ENCODE results near the gene EEF2KMT.
"Not testable (repeated sequence)": the region's sequence is repeated elsewhere in the genome, so short reads cannot be mapped to it uniquely, and the experiment has no call there.

The EEF2KMT gene, protein sequence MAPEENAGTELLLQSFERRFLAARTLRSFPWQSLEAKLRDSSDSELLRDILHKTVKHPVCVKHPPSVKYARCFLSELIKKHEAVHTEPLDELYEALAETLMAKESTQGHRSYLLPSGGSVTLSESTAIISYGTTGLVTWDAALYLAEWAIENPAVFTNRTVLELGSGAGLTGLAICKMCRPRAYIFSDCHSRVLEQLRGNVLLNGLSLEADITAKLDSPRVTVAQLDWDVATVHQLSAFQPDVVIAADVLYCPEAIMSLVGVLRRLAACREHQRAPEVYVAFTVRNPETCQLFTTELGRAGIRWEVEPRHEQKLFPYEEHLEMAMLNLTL

DNA sequence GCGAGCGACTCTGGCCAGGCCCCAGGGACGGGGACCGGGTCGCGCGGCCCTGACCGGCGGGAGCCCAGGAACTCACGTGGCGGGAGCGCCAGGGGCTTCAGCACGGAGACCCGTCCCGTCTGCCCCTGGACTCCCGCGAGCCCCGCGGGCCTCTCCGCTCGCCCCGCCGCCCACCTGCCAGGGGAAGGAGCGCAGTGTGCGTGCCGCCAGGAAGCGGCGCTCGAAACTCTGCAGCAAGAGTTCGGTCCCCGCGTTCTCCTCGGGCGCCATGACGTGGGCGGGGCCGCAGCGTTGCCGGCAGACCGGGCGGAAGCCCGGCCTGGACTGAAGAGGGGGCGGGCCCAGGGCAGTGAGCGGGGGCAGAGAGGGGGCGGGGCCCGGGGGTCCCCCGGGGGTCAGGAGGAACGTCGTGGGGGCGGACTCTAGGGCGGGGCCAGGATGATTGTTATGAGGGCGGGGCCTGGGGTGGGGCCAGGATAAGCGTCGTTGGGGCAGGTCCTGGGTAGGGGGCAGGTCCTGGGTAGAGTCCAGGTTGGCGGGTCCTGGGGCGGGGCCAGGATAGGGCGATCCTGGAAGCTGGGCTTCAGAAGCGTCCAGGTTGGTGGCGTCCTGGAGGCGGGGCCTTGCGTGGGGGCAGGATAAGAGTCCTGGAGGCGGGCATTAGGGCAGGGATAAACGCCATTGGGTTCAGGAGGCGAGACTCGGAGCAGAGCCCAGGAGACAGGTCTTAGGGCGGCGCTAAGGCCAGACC lies at the start of gene EEF2KMT:
Gene EEF2KMT (minus strand): TSS at position 326 of the 751 bp plus-strand sequence. CDS start 56 bp downstream, at position 270.
- H3K36me3 ChIP-seq (ENCODE audit: control insufficient read depth in 5 of 5, insufficient read depth in 5 of 5, low read length in 5 of 5); H3K4me1 ChIP-seq (ENCODE audit: control insufficient read depth in 5 of 5, insufficient read depth in 5 of 5, low read length in 5 of 5); H3K27me3 ChIP-seq (ENCODE audit: control insufficient read depth in 5 of 5, insufficient read depth in 4 of 5, low read length in 5 of 5); H3K9me3 ChIP-seq (ENCODE audit: control insufficient read depth in 5 of 5, low read length in 5 of 5): not testable (repeated sequence)
- Histone ChIP-seq H3K4me3 (ENCODE audit: low read depth in 1 of 5, low read length in 5 of 5) (peak within 1 kb of the TSS; percentile 68 to 77 (median 70)), H3K9ac (ENCODE audit: low read length in 5 of 5) (peak within 1 kb of the TSS in 4 of 5 donors; percentile 45 to 76 (median 52)), H3K27ac (ENCODE audit: low read depth, low read length) (peak within 1 kb of the TSS; percentile 50)

DNA sequence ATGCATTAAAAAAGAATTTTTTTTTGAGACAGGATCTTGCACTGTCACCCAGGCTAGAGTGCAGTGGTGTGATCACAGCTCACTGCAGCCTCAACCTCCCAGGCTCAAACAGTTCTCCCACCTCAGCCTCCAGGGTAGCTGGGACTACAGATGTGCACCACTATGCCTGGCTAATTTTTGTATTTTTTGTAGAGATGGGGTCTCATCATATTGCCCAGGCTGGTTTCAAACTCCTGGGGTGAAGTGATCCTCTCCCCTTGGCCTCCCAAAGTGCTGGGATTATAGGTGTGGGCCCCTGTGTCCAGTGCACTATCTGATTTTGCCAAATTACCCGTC lies 47.0 kb upstream of the EEF2KMT start:
- not testable (repeated sequence) for H3K27me3 ChIP-seq (ENCODE audit: control insufficient read depth in 5 of 5, insufficient read depth in 4 of 5, low read length in 5 of 5); H3K9ac ChIP-seq (ENCODE audit: low read length in 5 of 5); H3K4me3 ChIP-seq (ENCODE audit: low read depth in 1 of 5, low read length in 5 of 5); H3K27ac ChIP-seq (ENCODE audit: low read depth, low read length); H3K36me3 ChIP-seq (ENCODE audit: control insufficient read depth in 5 of 5, insufficient read depth in 5 of 5, low read length in 5 of 5); H3K9me3 ChIP-seq (ENCODE audit: control insufficient read depth in 5 of 5, low read length in 5 of 5); H3K4me1 ChIP-seq (ENCODE audit: control insufficient read depth in 5 of 5, insufficient read depth in 5 of 5, low read length in 5 of 5)

DNA sequence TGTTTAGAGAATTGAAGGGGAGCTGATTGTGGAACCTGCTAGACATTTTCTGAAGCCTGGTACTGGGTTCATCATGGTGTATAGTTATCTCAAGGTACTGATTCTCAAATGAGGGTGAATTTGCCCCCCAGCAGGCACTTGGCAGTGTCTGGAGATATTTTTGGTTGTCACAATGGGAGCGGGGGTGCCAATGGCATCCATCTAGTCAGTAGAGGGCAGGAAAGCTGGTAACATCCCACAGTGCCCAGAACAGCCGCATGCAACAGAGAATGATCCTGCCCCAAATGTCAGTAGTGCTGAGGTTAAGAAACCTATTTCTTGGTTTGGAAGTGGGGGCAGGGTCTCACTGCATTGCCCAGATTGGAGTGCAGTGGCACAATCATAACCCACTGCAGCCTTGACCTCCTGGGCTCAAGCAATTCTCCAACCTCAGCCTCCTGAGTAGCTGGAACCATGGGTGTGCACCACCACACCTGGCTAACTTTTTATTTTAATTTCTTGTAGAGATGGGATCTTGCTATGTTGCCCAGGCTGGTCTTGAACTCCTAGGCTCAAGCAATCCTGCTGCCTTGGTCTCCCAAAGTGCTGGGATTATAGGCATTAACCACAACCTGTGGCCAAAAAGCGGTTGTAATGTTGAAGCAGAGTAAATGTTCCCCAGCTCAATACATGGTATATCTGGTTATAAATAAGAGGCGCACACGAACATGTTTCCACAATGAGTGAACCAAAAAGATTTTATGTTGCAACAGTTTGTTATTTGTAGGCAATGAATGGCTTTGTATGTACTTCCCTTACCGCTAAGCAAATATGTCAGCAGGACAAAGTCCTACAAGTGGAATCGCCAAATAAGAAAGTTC lies 46.4 kb upstream of the EEF2KMT start:
- peaks cover 0 to 4% (median 2%) of the 10 kb centered on the region in 5 donors for H3K27me3 ChIP-seq (ENCODE audit: control insufficient read depth in 5 of 5, insufficient read depth in 4 of 5, low read length in 5 of 5)
- no peaks in the 10 kb centered on the region for H3K36me3 ChIP-seq (ENCODE audit: control insufficient read depth in 5 of 5, insufficient read depth in 5 of 5, low read length in 5 of 5)
- H3K4me1 ChIP-seq (ENCODE audit: control insufficient read depth in 5 of 5, insufficient read depth in 5 of 5, low read length in 5 of 5): no peaks in the 10 kb centered on the region
- no peak overlapping the region for H3K27ac ChIP-seq (ENCODE audit: low read depth, low read length)
- no peak overlapping the region for H3K9ac ChIP-seq (ENCODE audit: low read length in 5 of 5)
- no peaks in the 10 kb centered on the region for H3K9me3 ChIP-seq (ENCODE audit: control insufficient read depth in 5 of 5, low read length in 5 of 5)
- H3K4me3 ChIP-seq (ENCODE audit: low read depth in 1 of 5, low read length in 5 of 5): no peak overlapping the region

DNA sequence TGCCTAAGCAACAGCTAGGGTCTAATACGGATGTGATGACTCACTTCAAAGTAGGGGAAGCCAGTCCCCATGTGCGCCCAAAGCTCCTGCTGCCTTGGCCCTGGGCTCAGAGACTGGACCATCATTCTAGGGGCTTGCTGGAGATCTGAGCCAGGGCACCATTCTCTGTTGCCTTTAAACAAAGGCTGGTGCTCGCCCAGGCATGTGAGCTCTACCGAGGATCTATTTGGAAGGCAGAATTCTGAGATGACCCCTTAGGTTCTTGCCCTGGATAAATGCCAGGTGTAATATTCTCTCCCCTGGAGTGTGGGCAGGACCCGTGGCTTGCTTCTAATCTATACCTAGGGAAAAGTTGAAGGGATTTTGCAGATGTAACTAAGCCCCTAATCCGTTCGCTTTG lies 42.6 kb upstream of the EEF2KMT start:
- not testable (repeated sequence) for H3K4me1 ChIP-seq (ENCODE audit: control insufficient read depth in 5 of 5, insufficient read depth in 5 of 5, low read length in 5 of 5); H3K27me3 ChIP-seq (ENCODE audit: control insufficient read depth in 5 of 5, insufficient read depth in 4 of 5, low read length in 5 of 5); H3K27ac ChIP-seq (ENCODE audit: low read depth, low read length); H3K36me3 ChIP-seq (ENCODE audit: control insufficient read depth in 5 of 5, insufficient read depth in 5 of 5, low read length in 5 of 5); H3K9ac ChIP-seq (ENCODE audit: low read length in 5 of 5); H3K9me3 ChIP-seq (ENCODE audit: control insufficient read depth in 5 of 5, low read length in 5 of 5); H3K4me3 ChIP-seq (ENCODE audit: low read depth in 1 of 5, low read length in 5 of 5)

DNA sequence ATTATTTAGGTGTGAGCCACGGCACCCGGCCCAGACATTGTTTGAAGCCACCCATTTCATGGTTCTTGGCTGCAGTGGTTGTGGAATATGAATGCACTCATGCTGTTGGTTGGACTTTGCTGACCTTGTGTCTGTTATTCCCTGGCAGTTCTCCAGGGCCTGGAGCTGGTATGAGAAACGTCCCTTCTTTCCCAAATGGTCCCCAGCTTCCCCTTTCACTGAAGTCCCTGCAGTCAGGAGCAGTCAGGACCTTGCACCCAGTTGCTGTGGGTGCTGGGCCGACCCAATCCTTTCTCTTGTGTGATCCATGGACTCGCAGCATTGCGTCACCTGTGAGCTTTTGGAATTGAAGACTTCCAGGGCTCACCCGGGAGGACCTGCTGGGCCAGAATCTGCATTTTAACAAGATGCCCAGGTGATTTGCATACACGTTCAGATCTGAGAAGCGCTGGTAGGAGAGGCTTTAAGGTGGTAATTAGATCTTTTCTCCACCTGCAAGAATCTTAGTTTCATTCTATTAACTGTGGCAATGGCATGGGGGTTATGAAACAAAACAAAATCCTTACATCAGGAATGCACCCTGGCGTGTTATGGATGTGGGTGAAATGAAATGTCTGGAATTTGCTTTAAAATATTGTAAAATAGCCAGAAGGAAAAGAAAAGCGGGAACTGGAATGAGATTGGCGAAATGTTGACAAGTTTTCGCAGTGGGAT lies 37.3 kb upstream of the EEF2KMT start:
- H3K9ac ChIP-seq (ENCODE audit: low read length in 5 of 5); H3K4me1 ChIP-seq (ENCODE audit: control insufficient read depth in 5 of 5, insufficient read depth in 5 of 5, low read length in 5 of 5); H3K9me3 ChIP-seq (ENCODE audit: control insufficient read depth in 5 of 5, low read length in 5 of 5); H3K4me3 ChIP-seq (ENCODE audit: low read depth in 1 of 5, low read length in 5 of 5); H3K36me3 ChIP-seq (ENCODE audit: control insufficient read depth in 5 of 5, insufficient read depth in 5 of 5, low read length in 5 of 5); H3K27ac ChIP-seq (ENCODE audit: low read depth, low read length); H3K27me3 ChIP-seq (ENCODE audit: control insufficient read depth in 5 of 5, insufficient read depth in 4 of 5, low read length in 5 of 5): not testable (repeated sequence)

DNA sequence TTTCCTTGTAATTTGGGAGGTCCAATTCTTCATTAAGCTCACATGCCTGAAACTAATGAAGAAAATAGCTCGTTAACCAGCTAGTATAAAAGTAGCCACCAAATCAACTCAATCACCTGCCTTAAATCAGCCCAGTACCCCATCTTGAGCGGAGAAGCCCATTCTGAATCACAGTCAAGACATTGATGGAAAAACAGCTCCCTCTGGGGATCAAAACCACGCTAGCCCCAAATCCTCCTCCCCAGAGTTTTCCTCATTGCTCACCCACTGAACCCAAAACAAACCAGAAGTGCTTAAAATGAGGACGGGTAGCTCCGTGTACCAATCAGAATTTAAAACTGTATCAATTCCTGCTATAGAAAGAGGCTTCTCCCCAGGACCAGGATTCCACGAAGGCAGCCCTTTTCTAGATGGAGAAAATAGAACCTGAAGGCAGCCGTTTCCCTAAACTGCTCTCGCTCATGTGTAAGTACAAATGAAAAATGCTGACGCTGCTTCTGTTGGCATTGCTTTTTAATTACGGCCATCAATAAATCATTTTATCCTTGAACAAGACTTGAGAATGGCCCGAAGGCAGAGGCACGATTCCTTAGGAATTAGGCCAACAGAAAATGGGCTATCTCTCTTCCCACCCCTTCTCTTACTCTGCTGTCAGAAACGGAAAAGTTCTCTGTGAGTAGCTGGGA lies 35.5 kb upstream of the EEF2KMT start:
- not testable (repeated sequence) for H3K27ac ChIP-seq (ENCODE audit: low read depth, low read length); H3K36me3 ChIP-seq (ENCODE audit: control insufficient read depth in 5 of 5, insufficient read depth in 5 of 5, low read length in 5 of 5); H3K4me1 ChIP-seq (ENCODE audit: control insufficient read depth in 5 of 5, insufficient read depth in 5 of 5, low read length in 5 of 5); H3K27me3 ChIP-seq (ENCODE audit: control insufficient read depth in 5 of 5, insufficient read depth in 4 of 5, low read length in 5 of 5); H3K9me3 ChIP-seq (ENCODE audit: control insufficient read depth in 5 of 5, low read length in 5 of 5); H3K9ac ChIP-seq (ENCODE audit: low read length in 5 of 5); H3K4me3 ChIP-seq (ENCODE audit: low read depth in 1 of 5, low read length in 5 of 5)

DNA sequence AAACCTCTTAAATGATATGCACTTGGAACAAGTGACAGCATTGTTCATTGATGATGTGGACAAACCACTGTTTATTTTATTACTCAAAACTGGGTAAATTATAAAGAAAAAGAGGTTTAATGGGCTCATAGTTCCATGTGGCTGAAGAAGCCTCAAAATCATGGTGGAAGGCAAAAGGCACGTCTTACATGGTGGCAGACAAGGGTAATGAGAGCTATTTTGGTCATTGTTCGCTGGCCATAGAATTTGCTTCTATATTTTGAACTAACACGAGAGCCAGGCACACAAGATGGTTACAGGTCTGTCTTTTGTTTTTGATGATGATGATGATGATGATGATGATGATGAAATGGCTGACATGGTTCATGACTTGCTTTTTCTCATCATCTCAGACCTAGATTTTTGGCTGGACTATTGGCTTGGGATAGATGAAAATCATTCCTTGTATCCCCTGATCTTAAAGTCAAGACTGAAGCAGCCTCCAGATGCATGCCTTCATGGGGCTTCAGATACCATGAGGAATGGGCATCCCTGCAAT lies 33.9 kb upstream of the EEF2KMT start:
- not testable (repeated sequence) for H3K4me3 ChIP-seq (ENCODE audit: low read depth in 1 of 5, low read length in 5 of 5); H3K4me1 ChIP-seq (ENCODE audit: control insufficient read depth in 5 of 5, insufficient read depth in 5 of 5, low read length in 5 of 5); H3K27me3 ChIP-seq (ENCODE audit: control insufficient read depth in 5 of 5, insufficient read depth in 4 of 5, low read length in 5 of 5); H3K9me3 ChIP-seq (ENCODE audit: control insufficient read depth in 5 of 5, low read length in 5 of 5); H3K27ac ChIP-seq (ENCODE audit: low read depth, low read length); H3K9ac ChIP-seq (ENCODE audit: low read length in 5 of 5); H3K36me3 ChIP-seq (ENCODE audit: control insufficient read depth in 5 of 5, insufficient read depth in 5 of 5, low read length in 5 of 5)

DNA sequence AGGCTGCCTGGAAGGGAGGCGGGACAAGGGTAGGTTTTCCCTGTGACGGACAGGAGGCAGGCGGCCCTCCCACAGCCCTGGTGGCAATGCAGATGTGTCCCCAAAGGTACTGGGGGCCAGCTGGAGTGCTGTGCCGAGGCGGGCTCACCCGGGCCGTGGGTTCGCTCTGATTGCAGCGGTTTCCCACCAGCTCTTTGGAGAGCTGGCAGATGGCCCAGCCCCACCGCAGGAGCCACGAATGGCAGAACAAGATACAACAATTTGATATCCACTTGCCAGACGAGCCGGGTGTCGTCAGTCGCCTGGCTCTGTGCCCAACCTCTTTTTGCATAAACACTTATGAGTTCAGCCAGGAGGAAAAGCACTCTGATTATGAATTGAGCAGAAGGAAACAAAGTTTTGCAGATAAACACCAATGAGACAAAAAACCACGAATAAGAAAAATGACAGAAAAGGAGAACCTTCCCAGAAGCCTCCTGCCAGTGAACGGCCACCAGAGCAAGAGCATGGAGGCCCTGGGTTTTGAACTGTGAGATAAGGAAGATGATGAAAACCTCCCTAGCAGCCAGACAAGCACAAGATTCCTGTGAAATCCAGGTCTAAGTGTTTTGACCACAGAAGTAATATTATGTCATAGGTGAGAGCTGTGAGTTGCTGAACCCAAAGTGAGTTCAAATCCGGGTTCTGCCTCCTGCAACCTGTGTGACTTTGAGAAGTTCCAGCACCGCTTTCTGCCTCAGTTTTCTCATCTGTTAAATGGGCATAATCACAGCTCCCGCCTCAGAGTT lies 19.9 kb upstream of the EEF2KMT start:
- H3K36me3 ChIP-seq (ENCODE audit: control insufficient read depth in 5 of 5, insufficient read depth in 5 of 5, low read length in 5 of 5); H3K9me3 ChIP-seq (ENCODE audit: control insufficient read depth in 5 of 5, low read length in 5 of 5); H3K4me1 ChIP-seq (ENCODE audit: control insufficient read depth in 5 of 5, insufficient read depth in 5 of 5, low read length in 5 of 5); H3K27me3 ChIP-seq (ENCODE audit: control insufficient read depth in 5 of 5, insufficient read depth in 4 of 5, low read length in 5 of 5); H3K9ac ChIP-seq (ENCODE audit: low read length in 5 of 5); H3K27ac ChIP-seq (ENCODE audit: low read depth, low read length): not testable (repeated sequence)
- H3K4me3 ChIP-seq (ENCODE audit: low read depth in 1 of 5, low read length in 5 of 5): peak overlapping the region in 1 of 5 donors; percentile 51

DNA sequence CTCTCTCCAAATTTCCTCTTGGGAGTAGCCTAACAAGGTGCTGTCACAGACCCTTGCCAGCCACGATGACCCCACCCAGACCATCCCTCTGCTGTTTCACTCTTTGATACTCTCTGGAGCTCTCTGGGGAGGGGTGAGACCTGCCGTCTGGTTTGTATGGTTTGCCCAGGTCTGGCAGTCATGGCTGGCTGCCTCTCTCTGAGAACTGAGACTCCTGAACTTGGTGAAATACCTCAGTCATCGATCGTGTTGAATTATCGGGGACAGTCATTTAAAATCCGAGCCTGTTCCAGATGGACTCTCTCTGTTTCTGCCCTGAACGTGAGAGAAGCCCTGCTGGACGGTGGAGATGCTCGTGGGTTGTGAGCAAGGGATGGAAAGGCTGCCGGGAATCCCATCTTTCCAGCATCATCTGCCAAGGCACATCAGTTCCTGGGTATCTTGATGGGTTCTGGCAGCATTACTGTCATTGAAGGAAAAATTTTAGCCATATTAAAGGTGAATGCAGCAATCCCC lies 19.2 kb upstream of the EEF2KMT start:
- H3K27ac ChIP-seq (ENCODE audit: low read depth, low read length); H3K9me3 ChIP-seq (ENCODE audit: control insufficient read depth in 5 of 5, low read length in 5 of 5); H3K4me1 ChIP-seq (ENCODE audit: control insufficient read depth in 5 of 5, insufficient read depth in 5 of 5, low read length in 5 of 5); H3K9ac ChIP-seq (ENCODE audit: low read length in 5 of 5); H3K36me3 ChIP-seq (ENCODE audit: control insufficient read depth in 5 of 5, insufficient read depth in 5 of 5, low read length in 5 of 5); H3K27me3 ChIP-seq (ENCODE audit: control insufficient read depth in 5 of 5, insufficient read depth in 4 of 5, low read length in 5 of 5): not testable (repeated sequence)
- peak overlapping the region in 1 of 5 donors; percentile 51 for H3K4me3 ChIP-seq (ENCODE audit: low read depth in 1 of 5, low read length in 5 of 5)
